HFFc6 (cell line): ENCODE data around the gene FGF2. TPM values are rescaled to one million over a fixed set of nuclear protein-coding genes. Genes with fewer than 3 reads are reported as not detected.
"Not testable (repeated sequence)": the region's sequence is repeated elsewhere in the genome, so short reads cannot be mapped to it uniquely, and the experiment has no call there.

Experiments used
- DNase-seq: peaks from one replicate; pipeline ENCODE4 v3.0.0-alpha.2; 2018
- H3K27ac Mint-ChIP-seq: 2 replicates; pipeline ENCODE4 v1.8.0; 2020; ENCODE audit warnings: mild to moderate bottlenecking, mixed read lengths
- H3K27me3 Mint-ChIP-seq: 2 replicates; pipeline ENCODE4 v1.8.0; 2021; ENCODE audit warnings: mild to moderate bottlenecking, moderate library complexity, mixed read lengths; ENCODE audit not compliant: insufficient read depth
- H3K36me3 Mint-ChIP-seq: 2 replicates; pipeline ENCODE4 v1.8.0; 2021; ENCODE audit warnings: low read depth, mixed read lengths
- H3K4me1 Mint-ChIP-seq: 2 replicates; pipeline ENCODE4 v1.8.0; 2020; ENCODE audit warnings: low read depth, mixed read lengths
- H3K4me3 Mint-ChIP-seq: 2 replicates; pipeline ENCODE4 v1.8.0; 2020; ENCODE audit warnings: mild to moderate bottlenecking, moderate library complexity, mixed read lengths
- H3K9me3 Mint-ChIP-seq: 2 replicates; pipeline ENCODE4 v1.8.0; 2020; ENCODE audit warnings: mild to moderate bottlenecking, mixed read lengths
- CTCF ChIP-seq: fragments of 200-600 bp; sonication (generic); IDR thresholded peaks from 2 replicates; pipeline ENCODE4 v1.5.0; 2021; ENCODE audit warnings: antibody characterized with exemption, mild to moderate bottlenecking
- total RNA-seq, 6 experiments: library from RNA; stranded (reverse); fragmentation: NEBNext Ultra II Directional; extraction: Animal tissue kit (Norgen Biotek cat#: 25700); gene quantifications; 2 replicates in 1 of 6; 3 replicates in 5 of 6; pipeline ENCODE4 v1.2.3, GENCODE V29; 2021

Gene FGF2
- total RNA-seq, 6 experiments from 2014 or later, result 370 to 442 (median 389) TPM

- H3K4me1 Mint-ChIP-seq, result peaks cover 89% of the 10 kb centered on the region
- DNase-seq, result peak; percentile 95
- peaks cover 4% of the 10 kb centered on the region; the same call in 1 of the 2 replicates for H3K9me3 Mint-ChIP-seq
- peaks cover 18% of the 10 kb centered on the region; the same call in 1 of the 2 replicates for H3K36me3 Mint-ChIP-seq
- peak overlapping the region; percentile 82 for H3K27ac Mint-ChIP-seq
- H3K27me3 Mint-ChIP-seq, result no peaks in the 10 kb centered on the region; the same call in 1 of the 2 replicates
- TF ChIP-seq CTCF, result no peak
- H3K4me3 Mint-ChIP-seq, result peak overlapping the region; percentile 69
Measured at GRCh38 chr4:122783301-122784215, 43.1 kb upstream of the FGF2 start.

DNA sequence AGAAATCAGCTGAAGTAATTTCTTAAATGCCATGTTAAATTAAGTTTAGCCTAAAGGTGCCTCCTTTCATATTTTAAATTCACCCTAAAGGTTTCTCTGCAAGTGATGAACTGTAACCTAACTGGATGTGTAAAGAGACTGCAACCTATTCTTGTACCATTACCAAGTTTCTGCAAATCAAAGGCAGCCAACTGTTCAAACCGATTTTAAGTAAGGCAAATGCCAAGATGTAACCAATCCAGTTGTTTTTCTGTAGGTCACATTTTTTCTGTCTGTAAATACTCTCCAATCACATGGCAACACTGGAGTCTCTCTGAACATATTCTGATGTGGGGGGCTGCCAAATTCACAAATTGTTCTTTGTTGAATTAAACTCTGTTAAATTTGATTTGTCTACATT, 42.4 kb upstream of the FGF2 start:
- Mint-ChIP-seq H3K36me3 (peaks cover 18% of the 10 kb centered on the region; the same call in 1 of the 2 replicates), H3K4me3 (peak overlapping the region; percentile 69), H3K27me3 (no peaks in the 10 kb centered on the region; the same call in 1 of the 2 replicates), H3K27ac (peak overlapping the region; percentile 82), H3K4me1 (peaks cover 82% of the 10 kb centered on the region), H3K9me3 (peaks cover 4% of the 10 kb centered on the region; the same call in 1 of the 2 replicates)
- DNase-seq, result no peak
- TF ChIP-seq CTCF, result no peak

GRCh38 chr4:122785099-122785498, 41.5 kb upstream of the FGF2 start:
- no peaks in the 10 kb centered on the region; the same call in 1 of the 2 replicates for H3K27me3 Mint-ChIP-seq
- no peak overlapping the region for H3K4me3 Mint-ChIP-seq
- no peak overlapping the region for H3K27ac Mint-ChIP-seq
- peaks cover 84% of the 10 kb centered on the region for H3K4me1 Mint-ChIP-seq
- TF ChIP-seq CTCF, result no peak
- peaks cover 17% of the 10 kb centered on the region; the same call in 1 of the 2 replicates for H3K36me3 Mint-ChIP-seq
- DNase-seq, result no peak
- peaks cover 4% of the 10 kb centered on the region; the same call in 1 of the 2 replicates for H3K9me3 Mint-ChIP-seq

GRCh38 chr4:122786296-122786695, 40.3 kb upstream of the FGF2 start:
- not testable (repeated sequence) for H3K4me3 Mint-ChIP-seq, H3K27ac Mint-ChIP-seq, H3K27me3 Mint-ChIP-seq

DNA sequence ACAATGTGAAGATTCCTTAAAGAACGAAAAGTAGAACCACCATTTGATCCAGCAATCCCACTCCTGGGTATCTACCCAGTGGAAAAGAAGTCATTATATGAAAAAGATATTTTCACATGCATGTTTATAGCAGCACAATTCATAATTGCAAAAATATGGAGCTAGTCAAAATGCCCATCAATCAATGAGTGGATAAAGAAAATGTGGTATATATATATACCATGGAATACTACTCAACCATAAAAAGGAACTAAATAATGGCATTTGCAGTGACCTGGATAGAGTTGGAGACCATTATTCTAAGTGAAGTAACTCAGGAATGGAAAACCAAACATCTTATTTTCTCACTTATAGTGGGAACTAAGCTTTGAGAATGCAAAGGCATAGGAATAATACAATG, 39.7 kb upstream of the FGF2 start:
- Mint-ChIP-seq H3K36me3 (0 out of 2 replicates have a peak, but pooled peaks cover 14% of the 10 kb centered on the region), H3K4me1 (peaks cover 69% of the 10 kb centered on the region)
- not testable (repeated sequence) for H3K9me3 Mint-ChIP-seq, H3K27me3 Mint-ChIP-seq, H3K27ac Mint-ChIP-seq, H3K4me3 Mint-ChIP-seq, DNase-seq

More at GRCh38 chr4:122786296-122786695, 40.3 kb upstream of the FGF2 start:
- H3K9me3 Mint-ChIP-seq, DNase-seq: not testable (repeated sequence)
- Mint-ChIP-seq H3K36me3 (0 out of 2 replicates have a peak, but pooled peaks cover 14% of the 10 kb centered on the region), H3K4me1 (peaks cover 75% of the 10 kb centered on the region)

- TF ChIP-seq CTCF, result no peak
- H3K4me3 Mint-ChIP-seq, result no peak overlapping the region
- H3K9me3 Mint-ChIP-seq, result peaks cover 4% of the 10 kb centered on the region; the same call in 1 of the 2 replicates
- no peak overlapping the region; the same call in 1 of the 2 replicates for H3K27ac Mint-ChIP-seq
- no peaks in the 10 kb centered on the region; the same call in 1 of the 2 replicates for H3K27me3 Mint-ChIP-seq
- H3K36me3 Mint-ChIP-seq, result 0 out of 2 replicates have a peak, but pooled peaks cover 14% of the 10 kb centered on the region
- no peak for DNase-seq
- H3K4me1 Mint-ChIP-seq, result peaks cover 59% of the 10 kb centered on the region
Measured at GRCh38 chr4:122787940-122788339, 38.7 kb upstream of the FGF2 start.
